WTC11 (cell line): ENCODE results near the gene FRMD5. TPM values are rescaled to one million over a fixed set of nuclear protein-coding genes. Genes with fewer than 3 reads are reported as not detected.

Source experiments
- ATAC-seq: fragments of 200-7000 bp; cut with Tn5 transposase; 2 replicates; pipeline ENCODE4 v1.10.0; 2021; ENCODE audit warnings: mild to moderate bottlenecking, moderate library complexity
- CTCF ChIA-PET: fragments of 300-600 bp; sonication (Branson Sonifier 250); formaldehyde crosslinking; loops from one replicate; lab custom pipeline; 2021; ENCODE audit warnings: antibody characterized with exemption; lab: Charles Lee
- POLR2A ChIA-PET: fragments of 350-600 bp; sonication (Branson Sonifier 250); formaldehyde crosslinking; loops from one replicate; lab custom pipeline; 2021; ENCODE audit warnings: antibody characterized with exemption; lab: Charles Lee
- DNase-seq: peaks from one replicate; pipeline ENCODE4 v3.0.0; 2021; ENCODE audit warnings: low spot score
- H3K27ac Mint-ChIP-seq: 2 replicates; pipeline ENCODE4 v1.8.0; 2021; ENCODE audit warnings: mixed read lengths
- H3K27me3 Mint-ChIP-seq: 2 replicates; pipeline ENCODE4 v1.8.0; 2021; ENCODE audit warnings: low read depth, mild to moderate bottlenecking, moderate library complexity, mixed read lengths
- H3K36me3 Mint-ChIP-seq: 2 replicates; pipeline ENCODE4 v1.8.0; 2021; ENCODE audit warnings: mixed read lengths
- H3K4me1 Mint-ChIP-seq: 2 replicates; pipeline ENCODE4 v1.8.0; 2022; ENCODE audit warnings: mixed read lengths
- H3K4me3 Mint-ChIP-seq: 2 replicates; pipeline ENCODE4 v1.8.0; 2021; ENCODE audit warnings: mild to moderate bottlenecking, moderate library complexity, mixed read lengths
- H3K9me3 Mint-ChIP-seq: 2 replicates; pipeline ENCODE4 v1.8.0; 2021; ENCODE audit warnings: mixed read lengths
- ATF1 ChIP-seq: sonication (generic); formaldehyde crosslinking; IDR thresholded peaks from 2 replicates; pipeline ENCODE4 v1.8.1; 2023; ENCODE audit warnings: mild to moderate bottlenecking, moderate library complexity, missing genetic modification reagents
- ATF6 ChIP-seq: sonication (generic); formaldehyde crosslinking; IDR thresholded peaks from 2 replicates; pipeline ENCODE4 v1.8.1; 2023; ENCODE audit warnings: mild to moderate bottlenecking, missing genetic modification reagents
- CREB1 ChIP-seq: sonication (generic); formaldehyde crosslinking; IDR thresholded peaks from 2 replicates; pipeline ENCODE4 v1.8.0; 2023; ENCODE audit warnings: mild to moderate bottlenecking, missing genetic modification reagents
- ESRRA ChIP-seq: sonication (generic); formaldehyde crosslinking; IDR thresholded peaks from 2 replicates; pipeline ENCODE4 v1.8.1; 2022; ENCODE audit warnings: mild to moderate bottlenecking, missing genetic modification reagents, borderline replicate concordance
- FOXJ3 ChIP-seq: sonication (generic); formaldehyde crosslinking; IDR thresholded peaks from 2 replicates; pipeline ENCODE4 v1.9.0; 2021; ENCODE audit warnings: missing genetic modification reagents, mild to moderate bottlenecking, borderline replicate concordance
- GABPB1 ChIP-seq: sonication (generic); formaldehyde crosslinking; IDR thresholded peaks from 2 replicates; pipeline ENCODE4 v1.8.1; 2023; ENCODE audit warnings: mild to moderate bottlenecking, missing genetic modification reagents
- HMGXB4 ChIP-seq: sonication (generic); formaldehyde crosslinking; IDR thresholded peaks from 2 replicates; pipeline ENCODE4 v1.8.1; 2023; ENCODE audit warnings: mild to moderate bottlenecking, moderate library complexity, missing genetic modification reagents
- JUN ChIP-seq: sonication (generic); formaldehyde crosslinking; IDR thresholded peaks from 2 replicates; pipeline ENCODE4 v1.8.0; 2023; ENCODE audit warnings: mild to moderate bottlenecking, missing genetic modification reagents
- MAX ChIP-seq: sonication (generic); formaldehyde crosslinking; IDR thresholded peaks from 2 replicates; pipeline ENCODE4 v1.8.0; 2022; ENCODE audit warnings: mild to moderate bottlenecking, missing genetic modification reagents
- MYBL2 ChIP-seq: sonication (generic); formaldehyde crosslinking; IDR thresholded peaks from 2 replicates; pipeline ENCODE4 v1.8.1; 2023; ENCODE audit warnings: mild to moderate bottlenecking, moderate library complexity, missing genetic modification reagents
- NR1H2 ChIP-seq: sonication (generic); formaldehyde crosslinking; IDR thresholded peaks from 2 replicates; pipeline ENCODE4 v1.9.0; 2021; ENCODE audit warnings: mild to moderate bottlenecking, moderate library complexity, missing genetic modification reagents
- NR3C1 ChIP-seq: sonication (generic); formaldehyde crosslinking; conservative IDR thresholded peaks from 2 replicates; pipeline ENCODE4 v1.8.1; 2023; ENCODE audit warnings: low read depth, mild to moderate bottlenecking, missing genetic modification reagents
- RORB ChIP-seq: fragments of 250-450 bp; sonication (Bioruptor Pico); IDR thresholded peaks from 2 replicates; pipeline ENCODE4 v1.9.0; 2021; ENCODE audit warnings: mild to moderate bottlenecking
- SMAD3 ChIP-seq: sonication (generic); formaldehyde crosslinking; IDR thresholded peaks from 2 replicates; pipeline ENCODE4 v1.8.0; 2022; ENCODE audit warnings: missing genetic modification reagents, mild to moderate bottlenecking, borderline replicate concordance
- TEAD1 ChIP-seq: sonication (generic); formaldehyde crosslinking; IDR thresholded peaks from 2 replicates; pipeline ENCODE4 v1.8.0; 2022; ENCODE audit warnings: mild to moderate bottlenecking, missing genetic modification reagents
- TEAD4 ChIP-seq: sonication (generic); formaldehyde crosslinking; IDR thresholded peaks from 2 replicates; pipeline ENCODE4 v1.8.0; 2022; ENCODE audit warnings: mild to moderate bottlenecking, missing genetic modification reagents
- ZBTB43 ChIP-seq: sonication (generic); formaldehyde crosslinking; IDR thresholded peaks from 2 replicates; pipeline ENCODE4 v1.8.1; 2023; ENCODE audit warnings: mild to moderate bottlenecking, missing genetic modification reagents
- ZNF232 ChIP-seq: sonication (generic); formaldehyde crosslinking; IDR thresholded peaks from 2 replicates; pipeline ENCODE4 v1.8.0; 2022; ENCODE audit warnings: mild to moderate bottlenecking, missing genetic modification reagents
- ZNF396 ChIP-seq: fragments of 250-450 bp; sonication (Bioruptor Pico); IDR thresholded peaks from 2 replicates; pipeline ENCODE4 v1.8.0; 2021; ENCODE audit warnings: mild to moderate bottlenecking, moderate library complexity, borderline replicate concordance
- total RNA-seq: library from RNA; stranded (reverse); gene quantifications from 3 replicates; pipeline ENCODE4 v1.2.3, GENCODE V29; 2021
- TF ChIP-seq, protein P1 (sequence below): sonication (generic); formaldehyde crosslinking; IDR thresholded peaks from 2 replicates; pipeline ENCODE4 v1.8.1; 2022; ENCODE audit warnings: low read depth, missing genetic modification reagents, borderline replicate concordance
- TF ChIP-seq, protein P2 (sequence below): sonication (generic); formaldehyde crosslinking; IDR thresholded peaks from 2 replicates; pipeline ENCODE4 v1.8.1; 2022; ENCODE audit warnings: low read depth, mild to moderate bottlenecking, moderate library complexity, missing genetic modification reagents, borderline replicate concordance
- TF ChIP-seq, protein P3 (sequence below): sonication (generic); formaldehyde crosslinking; IDR thresholded peaks from 2 replicates; pipeline ENCODE4 v1.8.1; 2022; ENCODE audit warnings: mild to moderate bottlenecking, missing genetic modification reagents, moderate library complexity, borderline replicate concordance
- TF ChIP-seq, protein P4 (sequence below): sonication (generic); formaldehyde crosslinking; IDR thresholded peaks from 2 replicates; pipeline ENCODE4 v1.8.1; 2022; ENCODE audit warnings: mild to moderate bottlenecking, moderate library complexity, missing genetic modification reagents
- TF ChIP-seq, protein P5 (sequence below): sonication (generic); formaldehyde crosslinking; IDR thresholded peaks from 2 replicates; pipeline ENCODE4 v1.8.0; 2022; ENCODE audit warnings: mild to moderate bottlenecking, missing genetic modification reagents

The FRMD5 gene
- total RNA-seq, 1 experiment from 2014 or later, result 14.1 TPM

DNA sequence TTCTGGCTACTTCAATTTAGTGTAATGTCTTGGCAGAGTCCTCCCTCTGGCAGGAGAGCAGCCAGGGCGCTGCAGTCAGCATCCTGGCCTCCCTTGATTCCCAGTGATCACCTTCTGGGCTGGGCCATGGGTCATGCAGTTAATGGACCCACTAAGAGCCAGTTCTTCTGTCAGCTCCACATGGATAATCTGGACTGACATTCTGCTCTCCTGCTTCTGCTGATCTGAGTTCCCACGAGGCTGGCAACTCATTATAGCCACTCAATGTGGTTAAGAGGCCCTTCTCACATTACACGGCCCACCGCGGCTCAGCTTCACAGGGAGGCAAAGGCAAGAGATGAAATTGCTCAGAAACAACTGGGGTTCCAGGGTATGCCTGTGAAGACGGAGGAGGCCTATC, 274.3 kb downstream of the FRMD5 start:
- ChIA-PET POLR2A (no interaction called here), CTCF (no interaction called here)
- peak overlapping the region; percentile 48 for H3K27ac Mint-ChIP-seq
- no peak overlapping the region for H3K4me3 Mint-ChIP-seq
- H3K27me3 Mint-ChIP-seq, result no peaks in the 10 kb centered on the region; the same call in 1 of the 2 replicates
- peaks cover 10% of the 10 kb centered on the region for H3K36me3 Mint-ChIP-seq
- peaks cover 42% of the 10 kb centered on the region for H3K4me1 Mint-ChIP-seq
- no peak for TF ChIP-seq GABPB1 (CRISPR knock-in tag)
- TF ChIP-seq MAX (CRISPR knock-in tag), result no peak
- TF ChIP-seq, protein P1, sequence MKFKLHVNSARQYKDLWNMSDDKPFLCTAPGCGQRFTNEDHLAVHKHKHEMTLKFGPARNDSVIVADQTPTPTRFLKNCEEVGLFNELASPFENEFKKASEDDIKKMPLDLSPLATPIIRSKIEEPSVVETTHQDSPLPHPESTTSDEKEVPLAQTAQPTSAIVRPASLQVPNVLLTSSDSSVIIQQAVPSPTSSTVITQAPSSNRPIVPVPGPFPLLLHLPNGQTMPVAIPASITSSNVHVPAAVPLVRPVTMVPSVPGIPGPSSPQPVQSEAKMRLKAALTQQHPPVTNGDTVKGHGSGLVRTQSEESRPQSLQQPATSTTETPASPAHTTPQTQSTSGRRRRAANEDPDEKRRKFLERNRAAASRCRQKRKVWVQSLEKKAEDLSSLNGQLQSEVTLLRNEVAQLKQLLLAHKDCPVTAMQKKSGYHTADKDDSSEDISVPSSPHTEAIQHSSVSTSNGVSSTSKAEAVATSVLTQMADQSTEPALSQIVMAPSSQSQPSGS (CRISPR knock-in tag), result no peak
- no peak for TF ChIP-seq ZBTB43 (CRISPR knock-in tag)
- TF ChIP-seq ZNF232, result no peak
- TF ChIP-seq TEAD1 (CRISPR knock-in tag), result no peak
- TF ChIP-seq, protein P2, sequence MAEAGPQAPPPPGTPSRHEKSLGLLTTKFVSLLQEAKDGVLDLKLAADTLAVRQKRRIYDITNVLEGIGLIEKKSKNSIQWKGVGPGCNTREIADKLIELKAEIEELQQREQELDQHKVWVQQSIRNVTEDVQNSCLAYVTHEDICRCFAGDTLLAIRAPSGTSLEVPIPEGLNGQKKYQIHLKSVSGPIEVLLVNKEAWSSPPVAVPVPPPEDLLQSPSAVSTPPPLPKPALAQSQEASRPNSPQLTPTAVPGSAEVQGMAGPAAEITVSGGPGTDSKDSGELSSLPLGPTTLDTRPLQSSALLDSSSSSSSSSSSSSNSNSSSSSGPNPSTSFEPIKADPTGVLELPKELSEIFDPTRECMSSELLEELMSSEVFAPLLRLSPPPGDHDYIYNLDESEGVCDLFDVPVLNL (CRISPR knock-in tag), result no peak
- TF ChIP-seq, protein P3, sequence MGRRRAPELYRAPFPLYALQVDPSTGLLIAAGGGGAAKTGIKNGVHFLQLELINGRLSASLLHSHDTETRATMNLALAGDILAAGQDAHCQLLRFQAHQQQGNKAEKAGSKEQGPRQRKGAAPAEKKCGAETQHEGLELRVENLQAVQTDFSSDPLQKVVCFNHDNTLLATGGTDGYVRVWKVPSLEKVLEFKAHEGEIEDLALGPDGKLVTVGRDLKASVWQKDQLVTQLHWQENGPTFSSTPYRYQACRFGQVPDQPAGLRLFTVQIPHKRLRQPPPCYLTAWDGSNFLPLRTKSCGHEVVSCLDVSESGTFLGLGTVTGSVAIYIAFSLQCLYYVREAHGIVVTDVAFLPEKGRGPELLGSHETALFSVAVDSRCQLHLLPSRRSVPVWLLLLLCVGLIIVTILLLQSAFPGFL (CRISPR knock-in tag), result no peak
- TF ChIP-seq, protein P4, sequence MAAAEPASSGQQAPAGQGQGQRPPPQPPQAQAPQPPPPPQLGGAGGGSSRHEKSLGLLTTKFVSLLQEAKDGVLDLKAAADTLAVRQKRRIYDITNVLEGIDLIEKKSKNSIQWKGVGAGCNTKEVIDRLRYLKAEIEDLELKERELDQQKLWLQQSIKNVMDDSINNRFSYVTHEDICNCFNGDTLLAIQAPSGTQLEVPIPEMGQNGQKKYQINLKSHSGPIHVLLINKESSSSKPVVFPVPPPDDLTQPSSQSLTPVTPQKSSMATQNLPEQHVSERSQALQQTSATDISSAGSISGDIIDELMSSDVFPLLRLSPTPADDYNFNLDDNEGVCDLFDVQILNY (CRISPR knock-in tag), result no peak
- no peak for TF ChIP-seq ZNF396 (CRISPR knock-in tag)
- TF ChIP-seq MYBL2 (CRISPR knock-in tag), result no peak
- TF ChIP-seq RORB (CRISPR knock-in tag), result no peak
- TF ChIP-seq NR1H2 (CRISPR knock-in tag), result no peak
- peak; percentile 34 for ATAC-seq
- no peaks in the 10 kb centered on the region for H3K9me3 Mint-ChIP-seq
- DNase-seq, result peak; percentile 17

DNA sequence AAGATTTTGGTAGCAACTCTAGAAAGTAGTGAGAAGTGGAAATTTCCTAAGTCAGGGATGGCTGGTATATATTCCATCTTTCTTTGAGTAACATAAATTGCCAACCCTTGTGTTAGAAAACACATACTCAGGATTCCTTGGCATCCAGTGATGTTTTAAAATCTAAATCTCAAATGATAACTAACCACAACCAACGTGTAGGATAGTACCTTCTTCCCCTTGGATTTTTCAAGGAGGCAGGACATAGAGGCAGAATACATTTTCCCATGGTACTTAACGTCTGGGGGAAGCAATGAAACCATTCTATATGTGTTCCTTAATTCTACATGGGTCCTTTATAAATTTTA, 274.8 kb downstream of the FRMD5 start:
- TF ChIP-seq JUN (CRISPR knock-in tag) (no peak), CREB1 (CRISPR knock-in tag) (no peak), TEAD1 (CRISPR knock-in tag) (no peak), ATF6 (CRISPR knock-in tag) (no peak), HMGXB4 (CRISPR knock-in tag) (no peak), GABPB1 (CRISPR knock-in tag) (no peak), FOXJ3 (CRISPR knock-in tag) (no peak), SMAD3 (CRISPR knock-in tag) (no peak), TEAD4 (CRISPR knock-in tag) (no peak), ATF1 (CRISPR knock-in tag) (no peak), ESRRA (CRISPR knock-in tag) (no peak), NR3C1 (CRISPR knock-in tag) (no peak), ZBTB43 (CRISPR knock-in tag) (no peak)
- TF ChIP-seq, protein P5, sequence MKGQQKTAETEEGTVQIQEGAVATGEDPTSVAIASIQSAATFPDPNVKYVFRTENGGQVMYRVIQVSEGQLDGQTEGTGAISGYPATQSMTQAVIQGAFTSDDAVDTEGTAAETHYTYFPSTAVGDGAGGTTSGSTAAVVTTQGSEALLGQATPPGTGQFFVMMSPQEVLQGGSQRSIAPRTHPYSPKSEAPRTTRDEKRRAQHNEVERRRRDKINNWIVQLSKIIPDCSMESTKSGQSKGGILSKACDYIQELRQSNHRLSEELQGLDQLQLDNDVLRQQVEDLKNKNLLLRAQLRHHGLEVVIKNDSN (CRISPR knock-in tag), result no peak
- TF ChIP-seq, all 79 proteins: peak for 0
- ChIA-PET POLR2A (no interaction called here), CTCF (no interaction called here)
- Mint-ChIP-seq H3K4me1 (peaks cover 41% of the 10 kb centered on the region), H3K27me3 (no peaks in the 10 kb centered on the region; the same call in 1 of the 2 replicates), H3K36me3 (peaks cover 10% of the 10 kb centered on the region), H3K9me3 (no peaks in the 10 kb centered on the region), H3K27ac (no peak overlapping the region), H3K4me3 (no peak overlapping the region)
- DNase-seq, result no peak
- ATAC-seq, result no peak
